ENCODE results near the gene BAMBI.

GRCh38 chr10:28677888-28678686 is 766 bp downstream of the BAMBI start:
- no peak for TF ChIP-seq GATA3 (IDR thresholded peaks at IDR 0.05; ENCODE audit: low read depth, low read length)
- no peak for TF ChIP-seq GATA2 (IDR thresholded peaks at IDR 0.05; ENCODE audit: low read depth, low read length)

Measured in SH-SY5Y (cell line).